ENCODE data around the gene IQSEC2. TPM values are rescaled to one million over a fixed set of nuclear protein-coding genes. Genes with fewer than 3 reads are reported as not detected.
A peak's percentile ranks its signal among the peaks of the same experiment; 100 is the strongest.

IQSEC2 gene
- polyA plus RNA-seq, 1 experiment: 13.5 TPM

- H3K27me3 ChIP-seq (ENCODE audit: control insufficient read depth, insufficient read depth, low read length): no peaks in the 10 kb centered on the region
- TF ChIP-seq CTCF (IDR thresholded peaks at IDR 0.05; ENCODE audit: insufficient read depth, low read depth, low read length): no peak
- ChIA-PET POLR2A (no interaction called here), CTCF (no interaction called here)
- H3K36me3 ChIP-seq (ENCODE audit: control insufficient read depth, insufficient read depth, low read length): no peaks in the 10 kb centered on the region
- no peak for DNase-seq (ENCODE audit: low read depth)
- no peak overlapping the region for H3K4me3 ChIP-seq (ENCODE audit: low read depth, low read length)
Measured at GRCh38 chrX:53227224-53227765, 54.1 kb downstream of the IQSEC2 start.

GRCh38 chrX:53224860-53225797, 56.3 kb downstream of the IQSEC2 start, which contains the start of gene KDM5C:
Gene KDM5C (minus strand): TSS chrX:53225207. CDS start chrX:53224889, 318 bp downstream.
- POLR2A ChIA-PET: interaction anchor here (0.6 to 0.7 kb wide), 3 partner anchors 95 to 153 kb away, joined by 3 to 6 read pairs (median 4); partner anchors contain the start of gene TSPYL2
- CTCF ChIA-PET: no interaction called here

GRCh38 chrX:53223955-53224859, 57.2 kb downstream of the IQSEC2 start:
- POLR2A ChIA-PET: no interaction called here
- Histone ChIP-seq H3K36me3 (ENCODE audit: control insufficient read depth, insufficient read depth, low read length) (0 out of 2 replicates have a peak, but pooled peaks cover 2% of the 10 kb centered on the region), H3K4me3 (ENCODE audit: low read depth, low read length) (peak overlapping the region; percentile 87), H3K27me3 (ENCODE audit: control insufficient read depth, insufficient read depth, low read length) (no peaks in the 10 kb centered on the region)
- no peak for DNase-seq (ENCODE audit: low read depth)
- CTCF ChIA-PET: no interaction called here
- no peak for TF ChIP-seq CTCF (IDR thresholded peaks at IDR 0.05; ENCODE audit: insufficient read depth, low read depth, low read length)

More at GRCh38 chrX:53224860-53225797, 56.3 kb downstream of the IQSEC2 start, which contains the start of gene KDM5C:
- TF ChIP-seq CTCF (IDR thresholded peaks at IDR 0.05; ENCODE audit: insufficient read depth, low read depth, low read length): no peak
- Histone ChIP-seq H3K36me3 (ENCODE audit: control insufficient read depth, insufficient read depth, low read length) (0 out of 2 replicates have a peak, but pooled peaks cover 1% of the 10 kb centered on the region), H3K27me3 (ENCODE audit: control insufficient read depth, insufficient read depth, low read length) (no peaks in the 10 kb centered on the region), H3K4me3 (ENCODE audit: low read depth, low read length) (peak within 1 kb of the TSS; percentile 87)
- peak; percentile 13 for DNase-seq (ENCODE audit: low read depth)

- POLR2A ChIA-PET: no interaction called here
- DNase-seq (ENCODE audit: low read depth): no peak
- no peak for TF ChIP-seq CTCF (IDR thresholded peaks at IDR 0.05; ENCODE audit: insufficient read depth, low read depth, low read length)
- Histone ChIP-seq H3K36me3 (ENCODE audit: control insufficient read depth, insufficient read depth, low read length) (peaks cover 4% of the 10 kb centered on the region; the same call in 1 of the 2 replicates), H3K4me3 (ENCODE audit: low read depth, low read length) (peak overlapping the region; percentile 87), H3K27me3 (ENCODE audit: control insufficient read depth, insufficient read depth, low read length) (no peaks in the 10 kb centered on the region)
- CTCF ChIA-PET: no interaction called here
Measured at GRCh38 chrX:53223068-53223693, 58.2 kb downstream of the IQSEC2 start.

Small RNA genes lying within 50 kb of the gene (small RNA-seq; reads per million reads assigned to genes)
- gene RF00019 (ENCODE audit: insufficient read length, low read depth, low replicate concordance): not detected

Other genes starting within 250 kb of the IQSEC2 start
- 1.7 and 2.7 TPM in 2 replicates for gene GPR173, start 232.8 kb downstream of the IQSEC2 start, polyA plus RNA-seq (2011; rRNA removed)
- gene TSPYL2, start 199.2 kb downstream of the IQSEC2 start, polyA plus RNA-seq (2011; rRNA removed): 22.9 and 29.3 TPM in 2 replicates
- 2.3 and 2.5 TPM in 2 replicates for gene KANTR, start 187.4 kb downstream of the IQSEC2 start, polyA plus RNA-seq (2011; rRNA removed)
- gene KDM5C, start 56.4 kb downstream of the IQSEC2 start, polyA plus RNA-seq (2011; rRNA removed): 48.5 and 67.1 TPM in 2 replicates
- gene SMC1A, start 141.1 kb upstream of the IQSEC2 start, polyA plus RNA-seq (2011; rRNA removed): 18.7 and 22.4 TPM in 2 replicates
- 0.09 TPM in 1 of 2 replicates, not detected in the other for gene RIBC1, start 141.3 kb upstream of the IQSEC2 start, polyA plus RNA-seq (2011; rRNA removed)
- 112 and 156 TPM in 2 replicates for gene HSD17B10, start 152.8 kb upstream of the IQSEC2 start, polyA plus RNA-seq (2011; rRNA removed)